Endothelial cell (in vitro differentiated cells): ENCODE measurements around the gene TFF3. TPM values are rescaled to one million over a fixed set of nuclear protein-coding genes. Genes with fewer than 3 reads are reported as not detected.

Source experiments
- DNase-seq: peaks from one replicate; pipeline ENCODE4 v3.0.0; 2021; ENCODE audit warnings: low spot score
- H3K27ac Mint-ChIP-seq: one replicate; pipeline ENCODE4 v1.8.0; 2021; ENCODE audit warnings: mixed read lengths, inconsistent platforms; ENCODE audit not compliant: unreplicated experiment
- H3K27me3 Mint-ChIP-seq: one replicate; pipeline ENCODE4 v1.8.0; 2021; ENCODE audit warnings: mild to moderate bottlenecking, moderate library complexity, mixed read lengths, inconsistent platforms; ENCODE audit not compliant: unreplicated experiment
- H3K36me3 Mint-ChIP-seq: one replicate; pipeline ENCODE4 v1.8.0; 2021; ENCODE audit warnings: mild to moderate bottlenecking, low read depth, mixed read lengths, inconsistent platforms; ENCODE audit not compliant: unreplicated experiment
- H3K4me1 Mint-ChIP-seq: one replicate; pipeline ENCODE4 v1.8.0; 2021; ENCODE audit warnings: mild to moderate bottlenecking, mixed read lengths, inconsistent platforms; ENCODE audit not compliant: unreplicated experiment
- H3K4me3 Mint-ChIP-seq: one replicate; pipeline ENCODE4 v1.8.0; 2021; ENCODE audit warnings: mild to moderate bottlenecking, mixed read lengths, inconsistent platforms; ENCODE audit not compliant: unreplicated experiment
- H3K9me3 Mint-ChIP-seq: one replicate; pipeline ENCODE4 v1.8.0; 2021; ENCODE audit warnings: mixed read lengths, inconsistent platforms; ENCODE audit not compliant: unreplicated experiment
- total RNA-seq: library from RNA; stranded (reverse); fragmentation: NEBNext Ultra II Directional; extraction: Animal tissue kit (Norgen Biotek cat#: 25700); gene quantifications from one replicate; pipeline ENCODE4 v1.2.1, GENCODE V29; 2021; ENCODE audit not compliant: unreplicated experiment
- TF ChIP-seq, protein P1 (sequence below): fragments of 200-600 bp; sonication (generic); IDR thresholded peaks from one replicate; pipeline ENCODE4 v1.5.0; 2021; ENCODE audit warnings: antibody characterized with exemption; ENCODE audit not compliant: unreplicated experiment

Gene TFF3
- total RNA-seq, 1 donor from 2014 or later, result not detected

DNA sequence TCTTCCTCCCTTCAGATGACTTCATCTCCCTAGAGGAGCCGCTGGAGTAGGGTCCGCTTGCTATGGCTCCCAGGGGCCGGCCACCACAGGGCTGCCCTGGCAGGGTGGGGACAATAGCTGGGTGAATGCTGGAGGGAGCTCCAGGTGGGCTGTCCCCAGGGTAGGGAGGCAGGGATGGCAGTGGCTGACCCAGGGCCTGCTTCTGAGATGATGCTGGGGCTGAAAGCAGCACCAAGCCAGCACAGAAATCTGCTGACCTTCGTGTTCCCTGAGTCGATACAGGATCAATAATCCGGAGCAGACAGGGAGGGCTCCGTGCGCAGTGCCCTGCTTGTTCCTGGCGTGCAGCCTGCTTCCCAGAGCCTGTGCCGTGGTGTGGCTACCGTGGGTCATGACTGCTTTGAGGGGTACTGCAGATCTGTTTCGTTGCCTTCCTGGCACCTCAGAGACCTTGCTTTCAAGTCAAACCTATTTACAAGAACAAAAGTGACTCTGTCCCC, 34.0 kb downstream of the TFF3 start:
- Mint-ChIP-seq H3K4me1 (no peaks in the 10 kb centered on the region), H3K27me3 (peaks cover 21% of the 10 kb centered on the region), H3K9me3 (no peaks in the 10 kb centered on the region), H3K4me3 (no peak overlapping the region), H3K27ac (no peak overlapping the region), H3K36me3 (peaks cover 41% of the 10 kb centered on the region)
- DNase-seq, result no peak
- TF ChIP-seq, protein P1, sequence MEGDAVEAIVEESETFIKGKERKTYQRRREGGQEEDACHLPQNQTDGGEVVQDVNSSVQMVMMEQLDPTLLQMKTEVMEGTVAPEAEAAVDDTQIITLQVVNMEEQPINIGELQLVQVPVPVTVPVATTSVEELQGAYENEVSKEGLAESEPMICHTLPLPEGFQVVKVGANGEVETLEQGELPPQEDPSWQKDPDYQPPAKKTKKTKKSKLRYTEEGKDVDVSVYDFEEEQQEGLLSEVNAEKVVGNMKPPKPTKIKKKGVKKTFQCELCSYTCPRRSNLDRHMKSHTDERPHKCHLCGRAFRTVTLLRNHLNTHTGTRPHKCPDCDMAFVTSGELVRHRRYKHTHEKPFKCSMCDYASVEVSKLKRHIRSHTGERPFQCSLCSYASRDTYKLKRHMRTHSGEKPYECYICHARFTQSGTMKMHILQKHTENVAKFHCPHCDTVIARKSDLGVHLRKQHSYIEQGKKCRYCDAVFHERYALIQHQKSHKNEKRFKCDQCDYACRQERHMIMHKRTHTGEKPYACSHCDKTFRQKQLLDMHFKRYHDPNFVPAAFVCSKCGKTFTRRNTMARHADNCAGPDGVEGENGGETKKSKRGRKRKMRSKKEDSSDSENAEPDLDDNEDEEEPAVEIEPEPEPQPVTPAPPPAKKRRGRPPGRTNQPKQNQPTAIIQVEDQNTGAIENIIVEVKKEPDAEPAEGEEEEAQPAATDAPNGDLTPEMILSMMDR, result no peak

GRCh38 chr21:42280356-42281180, 34.6 kb downstream of the TFF3 start:
- TF ChIP-seq, protein P1, result no peak
- peaks cover 21% of the 10 kb centered on the region for H3K27me3 Mint-ChIP-seq
- no peak overlapping the region for H3K4me3 Mint-ChIP-seq
- H3K27ac Mint-ChIP-seq, result no peak overlapping the region
- peaks cover 35% of the 10 kb centered on the region for H3K36me3 Mint-ChIP-seq
- no peaks in the 10 kb centered on the region for H3K4me1 Mint-ChIP-seq
- no peaks in the 10 kb centered on the region for H3K9me3 Mint-ChIP-seq
- DNase-seq, result no peak

DNA sequence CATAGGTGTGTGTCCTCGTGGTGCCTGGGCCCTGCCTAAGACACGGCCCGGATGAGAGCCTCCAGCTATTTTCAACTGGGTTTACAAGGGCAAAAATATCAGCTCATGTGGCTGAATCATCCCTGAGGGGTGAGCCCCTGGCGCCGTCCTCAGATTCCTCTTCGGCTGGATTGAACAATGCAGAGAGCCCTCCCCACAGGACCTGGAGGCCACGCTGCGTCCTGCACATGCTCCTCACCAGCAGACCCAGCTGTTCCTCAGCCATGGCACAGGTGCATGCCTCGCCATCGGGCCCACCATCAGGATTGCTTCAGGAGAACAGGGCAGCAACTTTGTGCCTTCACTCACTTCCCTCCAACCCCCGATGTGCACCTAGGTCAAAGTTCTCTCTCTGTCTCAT, 35.3 kb downstream of the TFF3 start:
- peaks cover 21% of the 10 kb centered on the region for H3K27me3 Mint-ChIP-seq
- H3K9me3 Mint-ChIP-seq, result no peaks in the 10 kb centered on the region
- no peaks in the 10 kb centered on the region for H3K4me1 Mint-ChIP-seq
- H3K36me3 Mint-ChIP-seq, result peaks cover 37% of the 10 kb centered on the region
- H3K27ac Mint-ChIP-seq, result no peak overlapping the region
- TF ChIP-seq, protein P1, result no peak
- no peak for DNase-seq
- no peak overlapping the region for H3K4me3 Mint-ChIP-seq

GRCh38 chr21:42279341-42279871, 35.8 kb downstream of the TFF3 start:
- Mint-ChIP-seq H3K27me3 (peaks cover 23% of the 10 kb centered on the region), H3K9me3 (no peaks in the 10 kb centered on the region), H3K4me3 (no peak overlapping the region), H3K36me3 (peaks cover 37% of the 10 kb centered on the region), H3K4me1 (no peaks in the 10 kb centered on the region), H3K27ac (no peak overlapping the region)
- DNase-seq, result no peak
- TF ChIP-seq, protein P1, result no peak
